Large intestine (tissue), 3 donors: ENCODE results near the gene COL10A1. TPM values are rescaled to one million over a fixed set of nuclear protein-coding genes. Genes with fewer than 3 reads are reported as not detected.

Experiments used
- DNase-seq, 2 donors: peaks; one replicate each; pipeline versions ENCODE4 v3.0.0 to v3.0.0-alpha.2; 2013
- H3K27ac ChIP-seq: one replicate; pipeline ENCODE4 v1.5.1; 2013; ENCODE audit warnings: low read length
- H3K27me3 ChIP-seq: 2 replicates; pipeline ENCODE4 v1.6.1; 2013; ENCODE audit warnings: low read length; ENCODE audit not compliant: control insufficient read depth, insufficient read depth
- H3K36me3 ChIP-seq: 2 replicates; pipeline ENCODE4 v1.6.1; 2013; ENCODE audit warnings: low read length; ENCODE audit not compliant: control insufficient read depth, insufficient read depth
- H3K4me1 ChIP-seq: one replicate; pipeline ENCODE4 v1.6.1; 2013; ENCODE audit warnings: low read length; ENCODE audit not compliant: control insufficient read depth, insufficient read depth
- H3K4me3 ChIP-seq: one replicate; pipeline ENCODE4 v1.5.1; 2013; ENCODE audit warnings: low read length
- H3K9me3 ChIP-seq: one replicate; pipeline ENCODE4 v1.6.1; 2013; ENCODE audit warnings: mild to moderate bottlenecking, low read depth, low read length, moderate library complexity; ENCODE audit not compliant: control insufficient read depth
- WGBS: methylation state at CpG from one replicate; pipeline ENCODE4 v1.1.5; 2013; ENCODE audit warnings: low lambda C conversion rate; ENCODE audit not compliant: insufficient coverage; 5-methylcytosine and 5-hydroxymethylcytosine counted together
- polyA plus RNA-seq: library from polyadenylated mRNA; unstranded; fragments of 120-200 nt; gene quantifications from one replicate; pipeline ENCODE4 v1.2.1, GENCODE V29; 2013

COL10A1 gene
- polyA plus RNA-seq, 1 donor = 0.10 TPM

- no peak for DNase-seq
- Histone ChIP-seq H3K4me1 (no peaks in the 10 kb centered on the region), H3K36me3 (peaks cover 7% of the 10 kb centered on the region), H3K4me3 (no peak overlapping the region), H3K9me3 (no peaks in the 10 kb centered on the region), H3K27me3 (no peaks in the 10 kb centered on the region), H3K27ac (no peak overlapping the region)
- WGBS = no CpG with 5 or more reads among the region's 2 CpGs
Observed at GRCh38 chr6:116127771-116128493, 2.0 kb upstream of the COL10A1 start.

- Histone ChIP-seq H3K36me3 (peaks cover 26% of the 10 kb centered on the region), H3K4me3 (no peak overlapping the region), H3K9me3 (no peaks in the 10 kb centered on the region), H3K4me1 (no peaks in the 10 kb centered on the region), H3K27me3 (no peaks in the 10 kb centered on the region), H3K27ac (no peak overlapping the region)
- no CpG with 5 or more reads among the region's 3 CpGs for WGBS
- DNase-seq = no peak
Observed at GRCh38 chr6:116120430-116120829, 5.5 kb downstream of the COL10A1 start.

GRCh38 chr6:116118608-116119007 is 7.3 kb downstream of the COL10A1 start:
- Histone ChIP-seq H3K27ac (no peak overlapping the region), H3K27me3 (no peaks in the 10 kb centered on the region), H3K4me3 (no peak overlapping the region), H3K9me3 (no peaks in the 10 kb centered on the region), H3K36me3 (peaks cover 33% of the 10 kb centered on the region), H3K4me1 (no peaks in the 10 kb centered on the region)
- DNase-seq = no peak

- Histone ChIP-seq H3K4me1 (no peaks in the 10 kb centered on the region), H3K27ac (no peak overlapping the region), H3K4me3 (no peak overlapping the region), H3K36me3 (peaks cover 44% of the 10 kb centered on the region), H3K9me3 (no peaks in the 10 kb centered on the region), H3K27me3 (no peaks in the 10 kb centered on the region)
- 82% methylated on average over 2 of the region's 2 CpGs for WGBS
- no peak for DNase-seq
Observed at GRCh38 chr6:116115781-116116180, 10.2 kb downstream of the COL10A1 start.

- H3K36me3 ChIP-seq = peaks cover 46% of the 10 kb centered on the region
- no peaks in the 10 kb centered on the region for H3K27me3 ChIP-seq
- no peaks in the 10 kb centered on the region for H3K9me3 ChIP-seq
- H3K27ac ChIP-seq = no peak overlapping the region
- DNase-seq = no peak
- WGBS = no CpG with 5 or more reads among the region's 2 CpGs
- no peaks in the 10 kb centered on the region for H3K4me1 ChIP-seq
- no peak overlapping the region for H3K4me3 ChIP-seq
Observed at GRCh38 chr6:116113386-116113785, 12.5 kb downstream of the COL10A1 start.

GRCh38 chr6:116111552-116112528 is 14.1 kb downstream of the COL10A1 start:
- WGBS = 100% methylated on average over 2 of the region's 5 CpGs

GRCh38 chr6:116108836-116109235 is 17.1 kb downstream of the COL10A1 start:
- DNase-seq = no peak
- Histone ChIP-seq H3K4me3 (no peak overlapping the region), H3K27me3 (no peaks in the 10 kb centered on the region), H3K27ac (no peak overlapping the region), H3K4me1 (peaks cover 24% of the 10 kb centered on the region), H3K36me3 (peaks cover 31% of the 10 kb centered on the region), H3K9me3 (no peaks in the 10 kb centered on the region)
- WGBS = no CpG with 5 or more reads among the region's 1 CpG

More at GRCh38 chr6:116111552-116112528, 14.1 kb downstream of the COL10A1 start:
- Histone ChIP-seq H3K9me3 (no peaks in the 10 kb centered on the region), H3K27me3 (no peaks in the 10 kb centered on the region), H3K4me1 (peaks cover 2% of the 10 kb centered on the region), H3K27ac (no peak overlapping the region), H3K4me3 (no peak overlapping the region), H3K36me3 (peaks cover 42% of the 10 kb centered on the region)
- peak in 1 of 2 donors; percentile 18 for DNase-seq

- DNase-seq = peak in 1 of 2 donors; percentile 50
- Histone ChIP-seq H3K9me3 (no peaks in the 10 kb centered on the region), H3K27me3 (no peaks in the 10 kb centered on the region), H3K4me3 (no peak overlapping the region), H3K4me1 (peaks cover 46% of the 10 kb centered on the region), H3K27ac (peak overlapping the region; percentile 79), H3K36me3 (peaks cover 18% of the 10 kb centered on the region)
- WGBS = no CpG with 5 or more reads among the region's 1 CpG
Observed at GRCh38 chr6:116106146-116106545, 19.8 kb downstream of the COL10A1 start.

GRCh38 chr6:116105247-116105646 is 20.7 kb downstream of the COL10A1 start:
- DNase-seq = peak in 1 of 2 donors; percentile 31
- Histone ChIP-seq H3K4me3 (no peak overlapping the region), H3K4me1 (peaks cover 46% of the 10 kb centered on the region), H3K36me3 (peaks cover 11% of the 10 kb centered on the region), H3K27ac (peak overlapping the region; percentile 79), H3K9me3 (no peaks in the 10 kb centered on the region), H3K27me3 (no peaks in the 10 kb centered on the region)
- WGBS = 100% methylated on average over 1 of the region's 3 CpGs

GRCh38 chr6:116104636-116105035 is 21.3 kb downstream of the COL10A1 start:
- Histone ChIP-seq H3K9me3 (no peaks in the 10 kb centered on the region), H3K4me1 (peaks cover 46% of the 10 kb centered on the region), H3K4me3 (no peak overlapping the region), H3K27ac (peak overlapping the region; percentile 79), H3K36me3 (peaks cover 5% of the 10 kb centered on the region), H3K27me3 (no peaks in the 10 kb centered on the region)
- WGBS = no CpG with 5 or more reads among the region's 1 CpG
- DNase-seq = peak; percentile 39 to 63
